Fibroblast of upper back skin (primary cell): ENCODE measurements around the gene MOB3A.
"Not testable (repeated sequence)": the region's sequence is repeated elsewhere in the genome, so short reads cannot be mapped to it uniquely, and the experiment has no call there.

Experiments
- DNase-seq: peaks from one replicate; pipeline ENCODE4 v3.0.0-alpha.2; 2013

The MOB3A gene

GRCh38 chr19:2043251-2043641, 52.9 kb downstream of the MOB3A start:
- DNase-seq = no peak

GRCh38 chr19:2042485-2043250, 53.5 kb downstream of the MOB3A start:
- DNase-seq = no peak

GRCh38 chr19:2041683-2042484, 54.2 kb downstream of the MOB3A start:
- DNase-seq = peak; percentile 84

- no peak for DNase-seq
These were observed 54.8 kb downstream of the MOB3A start for GRCh38 chr19:2041433-2041682.

GRCh38 chr19:2040647-2041432, 55.3 kb downstream of the MOB3A start:
- no peak for DNase-seq

GRCh38 chr19:2039959-2040646, 56.0 kb downstream of the MOB3A start:
- no peak for DNase-seq

- no peak for DNase-seq
These were observed 56.8 kb downstream of the MOB3A start for GRCh38 chr19:2039089-2039958.

- DNase-seq = no peak
These were observed 57.6 kb downstream of the MOB3A start for GRCh38 chr19:2038284-2039088.

- no peak for DNase-seq
These were observed 58.4 kb downstream of the MOB3A start for GRCh38 chr19:2037651-2038255.

GRCh38 chr19:2036424-2036823, 59.7 kb downstream of the MOB3A start:
- no peak for DNase-seq

GRCh38 chr19:2035590-2035991, 60.5 kb downstream of the MOB3A start:
- DNase-seq = no peak

- no peak for DNase-seq
These were observed 61.2 kb downstream of the MOB3A start for GRCh38 chr19:2034729-2035589.

- not testable (repeated sequence) for DNase-seq
These were observed 61.9 kb downstream of the MOB3A start for GRCh38 chr19:2034253-2034652.

- no peak for DNase-seq
These were observed 62.3 kb downstream of the MOB3A start for GRCh38 chr19:2033825-2034159.

GRCh38 chr19:2033115-2033824, 62.9 kb downstream of the MOB3A start:
- DNase-seq = no peak

GRCh38 chr19:2032296-2032941, 63.7 kb downstream of the MOB3A start:
- DNase-seq = peak; percentile 70

GRCh38 chr19:2027361-2027760, 68.8 kb downstream of the MOB3A start:
- DNase-seq = peak; percentile 88

GRCh38 chr19:2026770-2027169, 69.4 kb downstream of the MOB3A start:
- DNase-seq = no peak

GRCh38 chr19:2022289-2022688, 73.8 kb downstream of the MOB3A start:
- no peak for DNase-seq
